Adrenal gland (tissue), 5 donors: ENCODE results near the gene MEF2C.

Experiments used
- POLR2A ChIP-seq, 2 donors: fragments of 450-650 bp; IDR thresholded peaks; one replicate each; pipeline ENCODE4 v1.6.1; 2017; ENCODE audit warnings: antibody characterized with exemption in 2 of 2, mild to moderate bottlenecking in 2 of 2, moderate library complexity in 1 of 2
- TF ChIP-seq, protein P1 (sequence below), 6 experiments: fragments of 450-650 bp in 4 of 6; fragments of 200-600 bp in 2 of 6; sonication (generic) in 1 of 6; IDR thresholded peaks; 1 replicate in 5 of 6; 2 replicates in 1 of 6; pipeline versions ENCODE4 v1.5.1 to v1.8.0; 2016 to 2021; ENCODE audit warnings: antibody characterized with exemption in 6 of 6, mild to moderate bottlenecking in 2 of 6, moderate library complexity in 1 of 6
- donor health status: DM: no; HTN: no; CAD: no.

DNA sequence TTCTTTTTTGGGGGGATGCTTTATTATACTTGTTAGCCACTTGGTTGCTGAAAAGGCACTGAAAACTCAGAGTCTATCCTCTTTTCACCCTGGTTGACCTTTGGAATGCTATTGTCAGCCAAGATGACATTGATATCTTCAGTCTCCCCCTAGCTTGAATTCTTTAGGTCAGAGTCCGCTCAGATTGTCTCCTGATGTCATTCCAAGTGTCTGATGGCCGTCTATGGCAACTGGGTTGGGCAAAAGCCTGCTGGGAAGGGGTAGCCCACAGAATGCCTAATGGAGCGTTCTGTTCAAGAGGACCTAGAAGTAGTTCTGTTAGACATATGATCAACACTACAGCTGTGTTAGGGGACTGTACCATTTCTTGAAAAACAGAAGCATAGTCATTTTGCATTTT lies 9.7 kb upstream of the MEF2C start:
- TF ChIP-seq, protein P1, sequence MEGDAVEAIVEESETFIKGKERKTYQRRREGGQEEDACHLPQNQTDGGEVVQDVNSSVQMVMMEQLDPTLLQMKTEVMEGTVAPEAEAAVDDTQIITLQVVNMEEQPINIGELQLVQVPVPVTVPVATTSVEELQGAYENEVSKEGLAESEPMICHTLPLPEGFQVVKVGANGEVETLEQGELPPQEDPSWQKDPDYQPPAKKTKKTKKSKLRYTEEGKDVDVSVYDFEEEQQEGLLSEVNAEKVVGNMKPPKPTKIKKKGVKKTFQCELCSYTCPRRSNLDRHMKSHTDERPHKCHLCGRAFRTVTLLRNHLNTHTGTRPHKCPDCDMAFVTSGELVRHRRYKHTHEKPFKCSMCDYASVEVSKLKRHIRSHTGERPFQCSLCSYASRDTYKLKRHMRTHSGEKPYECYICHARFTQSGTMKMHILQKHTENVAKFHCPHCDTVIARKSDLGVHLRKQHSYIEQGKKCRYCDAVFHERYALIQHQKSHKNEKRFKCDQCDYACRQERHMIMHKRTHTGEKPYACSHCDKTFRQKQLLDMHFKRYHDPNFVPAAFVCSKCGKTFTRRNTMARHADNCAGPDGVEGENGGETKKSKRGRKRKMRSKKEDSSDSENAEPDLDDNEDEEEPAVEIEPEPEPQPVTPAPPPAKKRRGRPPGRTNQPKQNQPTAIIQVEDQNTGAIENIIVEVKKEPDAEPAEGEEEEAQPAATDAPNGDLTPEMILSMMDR (IDR thresholded peaks at IDR 0.05) = no peak
- no peak for TF ChIP-seq POLR2A (IDR thresholded peaks at IDR 0.05)
